Panc1 (cell line): Measurements from ENCODE around the gene NCAPD2. TPM values are rescaled to one million over a fixed set of nuclear protein-coding genes. Genes with fewer than 3 reads are reported as not detected.

Experiments
- ATAC-seq: fragments of 200-7000 bp; cut with Tn5 transposase; 2 replicates; pipeline ENCODE4 v1.9.1; 2020; ENCODE audit warnings: mild to moderate bottlenecking, moderate library complexity
- BruUV-seq: library from RNA; stranded (reverse); fragments of 400-500 nt; replicated peaks from 2 replicates; lab custom pipeline; 2021; lab: Mats Ljungman, UMichigan
- CTCF ChIA-PET: fragments of 300-600 bp; sonication (Branson Sonifier 250); formaldehyde crosslinking; loops from one replicate; lab custom pipeline; 2022; ENCODE audit warnings: antibody characterized with exemption; lab: Charles Lee
- POLR2A ChIA-PET: fragments of 300-600 bp; sonication (Branson Sonifier 250); formaldehyde crosslinking; loops from one replicate; lab custom pipeline; 2022; ENCODE audit warnings: antibody characterized with exemption; lab: Charles Lee
- DNase-seq: peaks from one replicate; pipeline ENCODE4 v3.0.0-alpha.2; 2010; ENCODE audit warnings: low read depth, low spot score
- H3K27ac ChIP-seq: 2 replicates; pipeline ENCODE4 v1.5.1; 2011; ENCODE audit warnings: mild to moderate bottlenecking, low read length, inconsistent platforms
- H3K27me3 ChIP-seq: fragments of 200-500 bp; sonication (Bioruptor generic); 2 replicates; pipeline ENCODE4 v1.6.0; 2014; ENCODE audit warnings: low read length, inconsistent platforms; ENCODE audit not compliant: control insufficient read depth, insufficient read depth
- H3K36me3 ChIP-seq: fragments of 200-500 bp; sonication (Bioruptor generic); 2 replicates; pipeline ENCODE4 v1.5.1; 2014; ENCODE audit warnings: inconsistent platforms, mild to moderate bottlenecking, low read length, moderate library complexity; ENCODE audit not compliant: control insufficient read depth, insufficient read depth
- H3K4me1 ChIP-seq: 2 replicates; pipeline ENCODE4 v1.5.1; 2011; ENCODE audit warnings: inconsistent platforms, mild to moderate bottlenecking, low read length, moderate library complexity; ENCODE audit not compliant: control insufficient read depth, insufficient read depth
- H3K4me3 ChIP-seq, 2 experiments: 2 replicates each; pipeline ENCODE4 v1.5.1; 2011 to 2012; ENCODE audit warnings: low read depth in 2 of 2, low read length in 2 of 2, mild to moderate bottlenecking in 2 of 2, inconsistent platforms in 1 of 2, moderate library complexity in 1 of 2
- H3K9me3 ChIP-seq: fragments of 200-500 bp; sonication (Bioruptor generic); 2 replicates; pipeline ENCODE4 v1.5.1; 2014; ENCODE audit warnings: low read depth, mild to moderate bottlenecking, inconsistent platforms, low read length, moderate library complexity; ENCODE audit not compliant: control insufficient read depth, insufficient read depth
- CTCF ChIP-seq: fragments of 450-650 bp; IDR thresholded peaks from 2 replicates; pipeline ENCODE4 v1.5.1; 2017; ENCODE audit warnings: mild to moderate bottlenecking
- POLR2AphosphoS5 ChIP-seq: IDR thresholded peaks from 2 replicates; pipeline ENCODE4 v1.6.1; 2012; ENCODE audit warnings: mild to moderate bottlenecking, low read depth, low read length, moderate library complexity
- REST ChIP-seq, 2 experiments: IDR thresholded peaks; 2 replicates each; pipeline ENCODE4 v1.6.1; 2011 to 2012; ENCODE audit warnings: low read depth in 2 of 2, control low read depth in 1 of 2, low read length in 1 of 2, mild to moderate bottlenecking in 1 of 2, moderate library complexity in 1 of 2; ENCODE audit not compliant: insufficient read depth in 1 of 2
- SIN3A ChIP-seq: IDR thresholded peaks from 2 replicates; pipeline ENCODE4 v1.6.1; 2012; ENCODE audit warnings: low read depth, mild to moderate bottlenecking, low read length, moderate library complexity, borderline replicate concordance; ENCODE audit not compliant: insufficient read depth
- TCF7L2 ChIP-seq: IDR thresholded peaks from 2 replicates; pipeline ENCODE4 v1.6.1; 2011; ENCODE audit warnings: mild to moderate bottlenecking, low read depth, low read length, inconsistent platforms
- in situ Hi-C: cut with HindIII; loops from 2 replicates; pipeline ENCODE4 v1.10.0; 2016; ENCODE audit warnings: low sequenced_read_pairs, low pct_unique_long_range_greater_than_20kb
- intact Hi-C: fragments of 100-400 bp; cut with micrococcal nuclease; formaldehyde crosslinking; loops from one replicate; pipeline ENCODE4 v1.10.0; 2022; ENCODE audit not compliant: unreplicated experiment
- total RNA-seq: library from RNA; stranded (reverse); gene quantifications from one replicate; pipeline ENCODE4 v1.2.1, GENCODE V29; 2021; ENCODE audit not compliant: unreplicated experiment

Gene NCAPD2
- total RNA-seq, 1 experiment from 2014 or later = 80.3 TPM

- H3K27ac ChIP-seq = peak within 1 kb of the TSS; percentile 98
- DNase-seq = no peak
- ChIA-PET CTCF (interaction anchor here (0.7 kb wide), 1 partner anchor 230 kb away, joined by 4 read pairs; no protein-coding TSS in a partner anchor), POLR2A (interaction anchor here (0.5 to 0.7 kb wide), 2 partner anchors 180 to 1031 kb away, joined by 3 to 7 read pairs; no protein-coding TSS in a partner anchor)
- TSS peak; percentile 85 for BruUV-seq
- no peaks in the 10 kb centered on the region for H3K36me3 ChIP-seq
- intact Hi-C loops (no loop called here), in situ Hi-C loops (no loop called here)
- H3K27me3 ChIP-seq = no peaks in the 10 kb centered on the region
- H3K4me1 ChIP-seq = peaks cover 16% of the 10 kb centered on the region
- no peaks in the 10 kb centered on the region for H3K9me3 ChIP-seq
- peak within 1 kb of the TSS; percentile 49 to 66 for H3K4me3 ChIP-seq
- ATAC-seq = peak; percentile 85
- no peak for TF ChIP-seq SIN3A
- no peak for TF ChIP-seq POLR2AphosphoS5
- no peak for TF ChIP-seq CTCF
- no peak for TF ChIP-seq TCF7L2
- no peak for TF ChIP-seq REST (IDR thresholded peaks at IDR 0.05; ENCODE audit: insufficient read depth in 1 of 2, low read depth in 2 of 2, low read length in 1 of 2)
Measured at GRCh38 chr12:6451348-6452244, 42.3 kb upstream of the NCAPD2 start, which contains the start of gene TAPBPL. TAPBPL (plus strand) TSS chr12:6452042; CDS start chr12:6452249, 207 bp downstream.

GRCh38 chr12:6452245-6452943, 41.5 kb upstream of the NCAPD2 start:
- Histone ChIP-seq H3K4me3 (peak overlapping the region; percentile 49 to 66), H3K36me3 (no peaks in the 10 kb centered on the region), H3K27me3 (no peaks in the 10 kb centered on the region), H3K9me3 (no peaks in the 10 kb centered on the region), H3K27ac (peak overlapping the region; percentile 98), H3K4me1 (peaks cover 16% of the 10 kb centered on the region)
- TF ChIP-seq POLR2AphosphoS5 = no peak
- TF ChIP-seq CTCF = no peak
- TF ChIP-seq REST (IDR thresholded peaks at IDR 0.05; ENCODE audit: insufficient read depth in 1 of 2, low read depth in 2 of 2, low read length in 1 of 2) = no peak
- no peak for TF ChIP-seq TCF7L2
- TF ChIP-seq SIN3A = no peak
- BruUV-seq = no TSS peak
- ChIA-PET POLR2A (interaction anchor here (0.7 kb wide), 1 partner anchor 179 kb away, joined by 7 read pairs; no protein-coding TSS in a partner anchor), CTCF (interaction anchor here (0.7 kb wide), 1 partner anchor 231 kb away, joined by 4 read pairs; no protein-coding TSS in a partner anchor)
- DNase-seq = no peak
- peak; percentile 52 for ATAC-seq
- intact Hi-C loops = no loop called here
- in situ Hi-C loops = no loop called here
